ENCODE measurements around the gene CHD9.
"Not testable (repeated sequence)": the region's sequence is repeated elsewhere in the genome, so short reads cannot be mapped to it uniquely, and the experiment has no call there.

The CHD9 gene

DNA sequence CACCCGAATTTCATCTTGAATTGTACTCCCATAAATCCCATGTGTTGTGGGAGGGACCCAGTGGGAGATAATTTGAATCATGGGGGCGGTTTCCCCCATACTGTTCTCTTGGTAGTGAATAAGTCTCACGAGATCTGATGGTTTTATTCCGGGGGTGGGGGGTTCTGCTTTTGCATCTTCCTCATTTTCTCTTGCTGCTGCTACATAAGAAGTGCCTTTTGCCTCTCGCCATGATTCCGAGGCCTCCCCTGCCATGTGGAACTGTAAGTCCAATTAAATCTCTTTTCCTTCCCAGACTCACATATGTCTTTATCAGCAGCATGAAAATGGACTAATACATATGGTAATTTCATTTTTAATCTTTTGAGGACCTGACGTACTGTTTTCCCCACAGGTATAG lies 20.7 kb downstream of the CHD9 start:
- not testable (repeated sequence) for DNase-seq

DNA sequence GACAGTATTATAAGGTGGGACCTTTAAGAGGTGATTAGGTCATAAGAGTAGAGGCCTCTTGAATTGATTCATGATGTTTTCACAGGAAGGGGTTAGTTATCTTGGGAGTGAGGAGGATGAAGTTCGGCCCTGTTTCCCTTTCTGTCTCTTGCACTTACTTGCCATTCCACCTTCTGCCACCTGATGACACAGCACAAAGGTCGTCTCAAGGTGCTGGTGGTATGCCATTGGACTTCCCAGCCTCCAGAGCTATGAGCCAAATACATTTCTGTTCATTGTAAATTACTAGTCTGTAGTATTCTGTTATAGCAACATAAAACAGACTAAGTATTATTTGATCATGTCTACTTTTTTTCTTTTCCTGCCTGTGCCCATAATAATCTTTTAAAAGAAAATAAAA lies 23.5 kb downstream of the CHD9 start:
- DNase-seq = no peak

DNA sequence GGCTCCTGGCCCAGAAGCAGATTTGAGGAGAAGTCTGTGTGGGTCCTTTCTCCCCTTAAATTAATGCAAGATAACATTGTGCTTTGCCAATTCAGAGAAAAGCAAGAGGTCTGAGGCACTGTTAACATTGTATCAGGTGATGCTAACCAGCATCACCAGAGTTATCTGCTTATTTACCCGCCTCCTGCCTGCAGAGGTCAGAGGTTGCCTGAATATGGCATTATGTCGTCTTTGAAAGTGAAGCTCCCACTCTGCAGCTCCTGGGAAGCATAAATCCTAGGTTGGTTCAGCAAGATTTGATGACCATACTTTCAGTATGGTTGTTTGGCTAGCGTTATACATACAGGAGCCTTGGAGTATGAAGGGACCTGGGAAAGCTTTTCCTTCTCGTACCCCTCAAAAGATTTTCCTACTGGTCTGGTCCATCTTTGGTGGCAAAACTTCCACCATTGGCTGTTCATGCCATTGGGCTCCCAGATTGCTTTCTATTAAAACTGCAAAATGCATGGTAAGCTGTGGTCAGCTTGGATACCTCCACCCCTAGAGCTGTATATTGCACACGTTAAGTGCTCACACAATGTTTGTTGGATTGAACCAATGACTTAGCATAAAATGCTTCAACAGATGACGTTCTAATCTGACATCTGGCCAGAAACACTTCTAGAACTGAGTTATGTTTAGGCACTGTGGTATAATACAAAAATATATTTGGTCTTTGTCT lies 24.1 kb downstream of the CHD9 start:
- no peak for DNase-seq

DNA sequence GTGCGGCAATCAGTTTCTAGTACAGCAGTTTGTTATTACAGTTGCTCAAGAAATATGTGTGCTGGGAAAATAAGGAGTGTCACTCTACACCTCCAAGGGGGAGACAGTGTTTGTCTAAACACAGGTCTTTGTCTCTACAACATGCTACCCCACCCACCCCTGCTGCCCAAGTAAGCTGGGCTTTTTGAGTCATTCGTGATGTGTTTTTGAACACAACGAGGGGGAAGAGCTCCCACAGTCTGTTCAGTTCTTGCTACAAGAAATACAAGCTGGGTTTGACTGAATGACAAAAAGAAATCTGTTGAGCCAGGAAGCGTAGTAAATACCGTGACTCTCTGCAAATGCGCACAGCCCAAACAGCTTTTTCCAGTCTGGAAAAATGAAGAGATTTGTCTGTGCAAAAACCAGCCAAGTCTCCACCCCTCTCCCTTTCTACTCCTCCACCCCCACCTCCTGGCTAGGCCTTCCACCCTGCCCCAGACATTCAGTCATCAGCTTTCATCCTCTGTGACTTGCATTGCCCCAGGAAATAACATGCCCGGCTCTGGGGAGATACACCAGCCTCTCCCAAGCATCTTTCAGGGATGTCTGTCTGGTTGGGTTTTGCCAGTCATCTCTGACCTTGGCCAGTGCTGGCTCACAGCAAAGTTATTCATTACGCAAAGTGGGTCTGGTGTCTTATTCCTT lies 25.7 kb downstream of the CHD9 start:
- no peak for DNase-seq

DNA sequence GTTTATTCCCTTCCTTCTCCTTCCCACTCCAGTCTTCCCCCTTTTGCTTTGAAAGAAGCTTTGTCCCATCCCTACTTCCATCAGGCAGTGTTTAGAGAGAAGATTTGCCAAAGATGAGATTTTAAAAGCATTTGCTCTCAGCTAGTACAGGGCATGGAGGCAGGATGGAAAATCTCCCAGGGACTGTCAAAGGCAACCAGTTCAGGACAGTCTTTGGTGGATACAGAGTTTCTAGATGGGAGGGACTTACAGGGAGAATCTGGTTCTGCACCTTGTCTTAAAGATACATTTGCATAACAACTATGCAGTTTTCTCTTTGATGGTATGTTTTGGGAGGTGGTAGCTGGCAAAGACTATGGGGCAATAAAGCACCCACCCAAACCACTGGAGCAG lies 26.2 kb downstream of the CHD9 start:
- no peak for DNase-seq

DNA sequence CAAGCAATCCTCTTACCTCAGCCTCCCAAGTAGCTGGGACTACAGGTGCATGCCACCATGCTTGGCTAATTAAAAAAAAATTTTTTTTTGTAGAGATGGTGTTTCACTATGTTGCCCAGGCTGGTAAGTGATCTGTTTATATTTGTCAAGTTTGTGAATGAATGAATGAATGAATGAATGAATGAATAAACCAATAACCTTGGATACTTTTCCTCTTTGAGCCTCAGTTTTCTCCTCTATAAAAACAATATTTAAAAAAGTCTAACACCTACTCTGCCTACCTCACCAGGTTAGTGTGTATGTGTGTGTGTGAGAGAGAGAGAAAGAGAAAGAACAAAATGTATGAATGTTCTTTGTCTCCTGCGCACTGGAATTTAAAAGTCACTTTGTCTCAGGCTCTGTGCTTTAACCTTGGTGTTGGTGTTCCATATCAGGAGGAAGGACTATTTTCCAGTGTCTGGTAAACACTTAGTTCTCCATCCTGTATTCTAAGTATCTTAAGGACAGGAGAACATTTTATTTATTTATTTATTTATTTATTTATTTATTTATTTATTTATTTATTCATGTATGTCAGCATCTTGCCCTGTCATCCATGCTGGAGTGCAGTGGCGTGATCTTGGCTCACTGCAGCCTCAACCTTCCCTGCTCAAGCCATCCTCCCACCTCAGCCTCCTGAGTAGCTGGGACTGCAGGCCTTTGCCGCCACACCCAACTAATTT lies 27.1 kb downstream of the CHD9 start:
- DNase-seq = no peak

DNA sequence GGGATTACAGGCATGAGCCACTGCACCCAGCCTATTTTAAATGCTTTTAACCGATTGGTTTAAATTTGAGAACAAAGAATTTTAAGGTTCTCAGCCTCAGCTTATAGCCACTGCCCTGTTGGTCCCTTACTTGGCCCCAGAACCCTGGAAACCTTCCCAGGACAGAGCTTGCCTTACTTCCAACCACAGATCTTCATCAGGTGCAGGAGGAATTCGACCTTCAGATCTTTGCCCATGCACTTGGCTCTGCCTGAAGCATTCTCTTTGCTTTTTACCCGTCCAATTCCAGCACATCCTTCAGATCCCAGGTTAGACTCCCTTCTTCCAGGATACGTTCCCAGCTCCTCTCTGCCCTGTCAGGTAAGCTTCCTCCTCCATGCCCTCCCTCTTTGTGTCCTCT lies 27.7 kb downstream of the CHD9 start:
- DNase-seq = no peak

DNA sequence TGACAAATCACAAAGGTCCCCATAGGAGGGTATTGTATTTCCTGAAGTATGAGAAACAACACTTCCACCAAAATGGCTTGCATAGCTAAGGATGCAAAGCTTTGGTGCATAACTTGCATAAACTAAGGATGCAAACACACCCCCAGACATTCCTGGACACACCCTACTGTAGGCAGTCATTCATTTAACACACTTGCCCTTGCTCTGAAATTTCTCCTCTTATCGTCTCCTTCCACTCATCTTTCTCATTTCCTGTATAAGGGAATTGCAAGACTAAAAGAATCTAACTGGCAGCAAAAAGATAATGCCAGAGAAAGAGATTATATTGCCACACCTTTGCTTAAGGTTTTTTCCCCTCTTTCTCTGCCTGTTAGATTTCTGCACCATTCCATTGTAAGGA lies 28.3 kb downstream of the CHD9 start:
- DNase-seq = no peak

DNA sequence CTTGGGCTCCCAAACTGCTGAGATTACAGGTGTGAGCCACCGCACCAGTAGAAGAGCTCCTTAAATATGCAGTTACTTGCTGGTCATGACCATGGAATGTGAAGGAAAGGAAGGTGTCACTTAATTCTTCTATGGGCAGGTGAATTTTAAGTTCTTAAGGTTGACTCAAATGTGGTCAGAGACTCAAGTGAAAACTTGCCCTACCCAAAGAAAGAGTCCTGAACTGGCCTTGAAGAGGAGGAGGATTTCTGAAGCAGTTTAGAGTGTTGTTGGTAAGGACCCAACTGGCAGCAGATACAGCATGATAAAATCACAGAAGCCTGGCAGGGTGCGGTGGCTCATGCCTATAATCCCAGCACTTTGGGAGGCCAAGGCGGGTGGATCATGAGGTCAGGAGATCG lies 29.4 kb downstream of the CHD9 start:
- no peak for DNase-seq

DNA sequence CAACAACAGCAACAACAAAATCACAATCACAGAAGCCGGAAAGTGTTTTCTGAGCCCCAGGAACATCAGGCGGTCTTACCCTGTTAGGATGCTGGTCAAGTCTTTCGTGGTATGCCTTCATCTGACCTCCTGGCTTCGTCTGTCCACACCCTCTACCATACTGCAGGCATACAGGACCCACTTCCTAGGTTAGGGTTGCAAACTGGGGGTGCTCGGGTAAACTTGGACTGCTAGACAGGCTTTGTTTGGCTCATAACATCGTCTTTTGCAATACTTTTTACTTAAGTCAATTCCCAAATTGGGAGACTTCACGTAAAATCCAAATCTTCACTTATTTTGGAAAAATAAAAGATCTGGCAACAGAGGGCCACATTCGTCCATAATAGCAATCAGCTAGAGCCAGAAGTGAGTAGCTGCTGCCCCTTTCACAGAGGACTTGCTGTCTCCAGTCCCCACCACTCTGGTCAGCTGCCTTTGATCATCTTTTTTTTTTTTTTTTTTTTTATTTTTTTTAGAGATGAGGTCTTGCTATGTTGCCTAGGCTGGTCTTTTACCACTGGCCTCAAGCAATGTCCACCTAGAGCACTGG lies 30.0 kb downstream of the CHD9 start:
- DNase-seq = no peak

DNA sequence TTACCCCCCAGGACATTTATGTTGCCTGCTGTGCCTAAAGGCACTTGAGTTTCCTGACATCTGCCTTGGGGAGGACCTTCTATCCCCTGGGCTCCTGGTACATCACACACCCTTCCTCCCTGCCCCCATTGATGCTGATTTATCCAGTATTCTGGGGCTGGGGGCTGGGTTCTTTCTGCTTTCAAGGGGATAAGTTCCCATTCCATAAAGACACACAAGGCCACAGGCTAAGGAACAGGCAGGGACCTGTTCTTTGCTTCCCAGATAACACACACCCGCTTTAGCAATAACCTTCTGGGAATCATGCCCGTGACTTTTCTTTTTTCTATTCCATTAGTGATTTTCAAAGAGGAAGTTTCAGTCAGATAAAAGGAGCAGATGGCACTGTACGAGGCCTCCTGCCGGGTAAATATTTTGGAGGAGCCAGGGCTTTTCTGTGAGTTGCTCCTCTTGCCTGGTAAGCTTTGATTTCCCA lies 30.6 kb downstream of the CHD9 start:
- no peak for DNase-seq

DNA sequence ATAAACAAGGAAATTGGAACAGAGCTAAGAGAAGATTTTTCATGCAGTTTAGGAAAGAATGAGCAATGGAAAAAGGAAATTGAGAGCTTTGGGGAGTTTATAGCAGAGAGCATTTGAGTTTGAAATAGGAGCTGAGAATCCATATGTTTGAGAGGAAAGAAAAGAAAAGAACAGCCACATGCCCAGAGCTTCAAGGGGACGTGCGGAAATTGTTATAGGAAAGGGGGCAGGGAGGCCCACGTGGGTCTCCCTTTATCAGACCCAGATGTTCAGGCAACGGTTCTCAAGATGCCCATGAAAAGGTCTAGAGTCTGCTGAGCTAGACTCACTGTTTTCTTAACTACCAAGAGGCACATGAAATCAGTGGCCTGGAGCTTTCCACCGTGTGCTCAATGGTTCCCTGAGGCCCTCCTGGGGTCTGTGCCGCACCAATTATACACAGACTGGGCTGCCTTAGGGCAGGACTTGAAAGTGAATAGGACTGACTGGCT lies 31.2 kb downstream of the CHD9 start:
- DNase-seq = no peak

DNA sequence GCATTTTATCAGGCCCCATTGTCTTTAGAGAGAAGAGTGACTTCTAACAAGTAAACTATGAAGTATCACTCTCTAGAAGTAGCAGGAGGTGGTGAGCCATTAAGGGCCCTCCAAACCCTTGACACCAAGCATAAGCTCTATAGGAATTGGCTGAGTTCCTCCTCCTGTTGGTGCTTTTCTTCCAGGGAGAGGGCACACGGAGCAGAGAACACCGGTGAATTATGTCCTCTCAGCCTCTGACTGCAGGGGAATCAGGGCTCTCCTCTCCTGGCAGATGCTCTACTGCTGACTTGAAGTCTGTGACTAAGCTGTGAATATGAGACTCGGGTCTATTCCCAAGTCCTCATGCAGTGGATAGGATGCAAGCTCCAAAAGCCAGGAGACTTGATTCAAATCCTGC lies 32.3 kb downstream of the CHD9 start:
- DNase-seq = no peak

DNA sequence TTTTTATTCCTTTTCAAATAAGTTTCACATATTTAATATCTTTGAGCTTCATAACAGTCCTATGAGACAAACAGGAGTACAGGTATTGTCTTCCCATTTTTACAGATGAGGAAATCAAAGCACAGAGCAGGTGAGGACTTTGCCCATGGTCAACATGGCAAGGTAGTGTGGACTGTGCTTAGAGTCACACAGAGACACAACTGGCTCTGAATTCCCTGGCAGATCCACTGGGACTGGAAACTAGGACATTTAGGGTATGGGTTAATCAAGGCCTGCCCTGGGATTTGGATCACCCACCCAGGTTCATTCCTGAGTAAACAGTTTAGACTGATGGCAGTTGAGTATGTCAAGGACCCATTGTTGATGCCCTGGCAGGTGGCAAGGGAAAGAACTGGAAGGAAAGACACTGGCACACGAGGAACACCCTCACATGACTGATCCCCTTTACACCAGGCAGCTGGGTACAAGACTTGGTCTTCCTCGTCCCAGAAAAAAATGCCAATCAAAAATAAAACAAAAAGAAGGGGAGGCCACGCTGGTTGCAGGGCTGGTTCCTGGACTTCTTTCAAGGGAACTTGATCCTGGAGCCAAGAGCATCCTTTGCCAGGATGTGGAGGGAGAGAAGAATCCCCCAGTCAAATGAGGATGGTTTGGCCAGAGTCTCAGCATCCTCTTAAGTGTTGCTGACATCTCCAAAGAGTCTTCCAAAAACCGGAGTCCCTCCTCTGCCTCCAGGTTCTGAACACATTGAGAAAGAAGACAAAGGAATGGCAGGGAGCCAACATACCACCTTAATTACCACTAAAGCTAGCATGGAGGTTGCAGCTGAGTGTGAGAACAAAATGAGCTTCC lies 34.9 kb downstream of the CHD9 start:
- no peak for DNase-seq

DNA sequence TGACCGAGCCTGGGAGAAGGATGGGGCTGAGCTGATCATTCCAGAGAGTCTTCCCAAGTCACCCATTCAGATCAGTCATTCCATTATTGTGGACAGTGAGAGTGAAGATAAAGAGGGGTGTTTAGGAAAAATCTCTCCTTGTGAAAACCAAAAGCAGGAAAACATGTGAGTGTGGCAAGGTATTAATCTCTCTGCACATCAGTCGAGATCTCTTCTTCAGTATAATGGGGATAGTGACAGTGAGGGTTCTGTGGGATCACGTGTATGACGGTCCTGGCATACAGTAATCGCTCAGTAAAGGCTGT lies 35.4 kb downstream of the CHD9 start:
- no peak for DNase-seq

DNA sequence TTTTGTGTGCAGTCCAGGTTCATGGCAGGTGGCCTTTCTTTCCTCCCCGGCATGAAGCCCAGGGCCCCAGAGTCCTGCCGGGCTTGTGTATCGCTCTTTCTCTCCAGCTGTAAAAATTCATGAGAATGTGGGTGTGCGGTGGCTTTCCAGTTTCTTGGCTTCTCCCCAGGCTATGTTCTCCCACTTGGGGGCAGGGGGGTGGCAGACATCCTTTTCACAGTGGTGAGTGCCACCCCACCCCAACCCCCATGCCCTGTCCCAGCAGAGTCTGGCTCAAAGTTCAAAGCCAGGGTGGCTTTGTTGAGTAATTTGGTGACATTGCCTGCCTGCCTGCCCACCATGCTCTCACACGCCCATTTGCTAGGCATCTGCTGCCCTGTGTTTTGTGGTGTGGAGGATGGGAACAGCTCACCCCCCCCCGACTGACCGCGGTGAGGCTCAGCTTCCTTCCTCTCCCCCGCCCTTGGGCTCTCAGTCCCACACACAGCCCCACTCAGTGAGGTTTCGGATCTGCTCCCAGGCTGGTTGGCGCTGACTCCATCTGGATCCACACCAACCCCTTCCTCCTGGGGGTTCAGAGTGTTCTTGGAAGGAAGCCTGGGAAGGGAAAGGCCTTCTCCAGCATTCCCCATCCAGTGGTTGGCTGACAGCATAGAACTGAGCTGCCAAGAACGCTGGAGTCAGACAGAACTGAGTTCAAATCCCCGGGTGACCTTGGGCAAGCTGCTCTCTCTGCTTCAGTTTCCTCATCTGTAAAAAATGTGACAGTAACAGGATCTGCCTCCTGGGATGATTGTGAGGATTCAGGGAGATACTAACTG lies 36.0 kb downstream of the CHD9 start:
- DNase-seq = no peak

DNA sequence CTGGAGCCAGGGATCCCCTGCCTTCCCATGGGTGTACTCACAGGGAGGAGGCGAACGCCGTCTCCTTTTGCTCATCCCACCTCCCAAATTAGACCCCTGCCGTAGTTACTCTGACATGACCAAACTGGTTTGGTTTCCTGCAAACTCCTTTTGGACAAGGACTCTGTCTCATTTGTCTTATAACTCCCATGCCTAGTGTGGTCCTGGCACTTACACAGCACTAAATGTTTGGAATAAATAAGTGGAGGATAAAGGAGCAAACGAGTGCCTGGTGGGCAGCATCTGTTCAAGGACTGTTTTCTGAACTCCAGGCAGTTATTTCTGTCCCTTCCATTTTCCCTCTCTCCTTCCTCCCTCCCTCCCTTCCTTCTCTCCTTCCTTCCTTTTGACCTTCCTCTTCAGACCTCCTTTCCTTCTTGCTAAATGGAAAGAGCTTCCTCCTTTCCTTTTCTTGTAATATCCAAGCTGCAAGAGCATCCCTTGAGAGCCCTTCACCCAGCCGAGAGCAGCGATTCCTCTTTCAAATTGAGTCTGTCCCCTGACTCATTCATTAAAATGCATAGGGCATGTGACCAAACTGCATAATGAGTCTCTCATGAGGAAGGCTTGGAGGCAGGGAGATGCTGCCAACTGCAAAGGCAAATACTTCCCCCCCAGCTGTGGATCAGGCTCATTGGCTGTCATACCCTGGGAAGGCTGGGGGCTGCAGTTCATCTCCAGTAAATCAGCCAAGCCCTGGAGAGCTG lies 36.8 kb downstream of the CHD9 start:
- no peak for DNase-seq

DNA sequence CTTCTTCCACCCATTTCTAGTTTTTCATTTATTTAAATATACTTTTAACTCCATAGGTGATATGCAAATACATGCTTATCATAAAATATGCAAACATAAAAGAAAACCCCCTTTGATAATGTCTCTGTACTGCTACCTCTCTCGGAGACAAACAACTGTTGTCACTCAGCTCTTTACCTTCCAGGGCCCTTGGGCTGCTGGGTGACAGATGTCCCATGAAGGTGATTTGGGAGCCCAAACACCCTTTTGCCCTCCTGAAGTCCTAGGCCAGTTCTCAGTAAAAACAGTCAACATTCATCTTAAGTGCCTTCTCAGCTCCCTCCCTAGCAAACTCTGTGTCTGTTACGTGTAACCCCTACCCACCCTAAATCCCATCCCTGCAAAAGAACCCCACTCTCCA lies 37.5 kb downstream of the CHD9 start:
- DNase-seq = no peak

DNA sequence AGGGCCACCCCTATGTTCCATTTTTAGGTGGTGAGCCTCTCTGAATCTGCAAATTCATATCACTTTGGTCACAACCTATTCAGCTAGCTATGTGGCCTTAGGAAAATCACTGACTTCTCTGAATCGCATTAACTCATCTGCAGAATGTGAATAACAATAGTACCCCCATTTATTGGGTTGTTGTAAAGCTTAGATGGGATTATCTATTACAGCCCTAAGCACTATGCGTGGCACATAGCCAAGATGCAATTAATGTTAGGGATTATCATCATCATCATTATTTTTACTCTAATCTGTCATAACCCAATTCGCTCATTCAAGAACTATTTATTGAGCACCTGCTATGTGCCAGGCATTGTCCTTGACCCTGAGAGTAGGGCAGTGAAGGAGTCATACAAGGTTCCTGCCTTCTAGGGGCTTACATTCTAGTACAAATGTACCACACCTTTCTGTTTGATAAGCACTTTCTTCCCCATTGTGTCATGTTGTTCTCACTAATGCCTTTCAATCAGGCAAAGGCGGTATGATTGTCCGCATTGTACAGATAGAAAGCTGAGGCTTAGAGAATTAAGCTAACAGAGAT lies 38.5 kb downstream of the CHD9 start:
- no peak for DNase-seq

DNA sequence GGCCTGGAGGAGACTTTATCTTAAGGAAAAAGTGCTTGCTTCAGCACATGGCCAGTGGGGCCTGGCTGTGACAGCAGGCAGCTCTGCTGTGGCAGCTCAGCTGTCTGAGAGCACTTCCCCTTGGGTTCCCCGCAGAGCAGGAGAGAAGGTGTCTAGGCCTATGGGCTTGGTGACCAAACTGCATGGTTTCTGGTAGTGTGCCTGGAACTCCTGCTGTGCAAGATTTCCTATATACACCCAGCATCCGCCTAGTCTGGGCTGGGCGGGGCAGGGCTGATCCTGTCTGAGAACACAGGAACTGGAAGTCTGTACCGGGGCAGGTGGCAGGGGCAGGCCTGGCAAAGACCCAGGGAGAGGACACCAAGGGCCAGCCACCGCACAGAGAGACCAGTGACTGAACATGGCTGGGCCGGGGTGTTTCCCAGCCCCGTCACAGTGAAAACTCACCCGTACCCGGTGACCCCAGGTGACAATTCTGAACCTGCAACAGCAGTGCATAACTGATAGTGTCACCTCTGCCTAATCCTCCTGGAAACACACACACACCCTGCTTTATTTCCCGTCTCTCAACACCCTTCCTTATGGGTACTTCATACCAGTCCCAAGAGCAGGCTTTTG lies 39.3 kb downstream of the CHD9 start:
- DNase-seq = peak; percentile 35

All from CD4-positive, alpha-beta T cell treated with Interleukin-21 for 1 hour (primary cell).